CD4-positive, alpha-beta T cell treated with Interleukin-15 for 4 hours (primary cell): ENCODE results near the gene PTPRK.

Source experiments
- DNase-seq: peaks from one replicate; pipeline ENCODE4 v3.0.0-alpha.2; 2020; ENCODE audit warnings: low spot score

The PTPRK gene

GRCh38 chr6:128179876-128180438, 340.4 kb downstream of the PTPRK start:
- DNase-seq, result no peak

DNA sequence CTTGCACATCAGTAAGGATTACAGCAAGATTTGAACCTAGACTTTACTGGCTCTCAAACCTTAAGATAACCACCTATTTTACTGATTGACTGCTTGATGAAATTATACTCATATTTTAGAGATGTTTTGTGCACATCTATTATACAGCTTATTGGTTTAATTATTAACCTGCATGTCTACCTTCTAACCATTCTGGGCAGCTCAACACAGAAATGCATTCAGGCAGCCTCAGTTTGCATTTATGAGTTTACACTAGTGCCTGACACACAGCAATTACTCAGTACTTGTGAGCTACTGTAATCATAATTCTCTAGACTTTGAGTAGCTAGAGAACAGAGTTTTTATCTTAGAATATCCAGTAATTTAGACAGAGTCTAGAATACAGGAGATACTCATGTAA, 345.7 kb downstream of the PTPRK start:
- no peak for DNase-seq

GRCh38 chr6:128172752-128173682, 347.4 kb downstream of the PTPRK start:
- DNase-seq, result no peak

DNA sequence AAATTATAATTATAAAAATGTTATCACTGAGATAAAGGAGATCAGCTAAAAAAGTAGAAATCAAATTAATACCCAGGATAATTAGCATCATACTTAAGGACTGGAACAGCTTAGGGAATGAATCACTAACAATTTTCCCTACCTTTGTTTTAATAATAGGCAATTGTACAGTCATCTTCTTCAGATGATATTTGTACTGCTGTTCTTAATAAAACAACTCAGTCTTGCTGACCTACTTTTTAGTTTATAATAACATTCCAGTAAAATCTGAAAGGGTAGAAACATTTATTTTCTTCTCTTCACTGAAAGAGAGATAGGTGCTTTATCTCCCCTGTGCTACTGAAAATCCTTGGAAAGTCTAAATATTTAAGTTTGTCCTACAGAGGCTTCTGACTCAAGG, 348.3 kb downstream of the PTPRK start:
- DNase-seq, result no peak

DNA sequence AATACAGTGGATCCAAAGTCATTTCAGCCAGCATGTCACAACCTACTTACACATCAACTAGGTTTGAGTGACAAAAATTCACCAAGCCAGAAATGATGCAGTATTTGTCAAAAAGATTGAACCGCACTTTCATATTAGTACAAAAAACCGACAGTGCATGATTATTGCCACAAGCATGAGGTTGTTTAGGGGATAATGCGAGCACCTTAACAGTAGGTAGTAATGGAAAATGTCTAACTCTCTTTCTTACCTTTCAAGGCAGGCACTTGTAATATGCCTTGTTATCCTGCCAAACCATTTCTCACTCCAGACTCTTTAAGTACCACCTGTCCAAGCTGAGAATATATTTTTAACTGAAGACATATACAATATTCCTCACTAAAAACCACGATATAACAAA, 349.2 kb downstream of the PTPRK start:
- no peak for DNase-seq

DNA sequence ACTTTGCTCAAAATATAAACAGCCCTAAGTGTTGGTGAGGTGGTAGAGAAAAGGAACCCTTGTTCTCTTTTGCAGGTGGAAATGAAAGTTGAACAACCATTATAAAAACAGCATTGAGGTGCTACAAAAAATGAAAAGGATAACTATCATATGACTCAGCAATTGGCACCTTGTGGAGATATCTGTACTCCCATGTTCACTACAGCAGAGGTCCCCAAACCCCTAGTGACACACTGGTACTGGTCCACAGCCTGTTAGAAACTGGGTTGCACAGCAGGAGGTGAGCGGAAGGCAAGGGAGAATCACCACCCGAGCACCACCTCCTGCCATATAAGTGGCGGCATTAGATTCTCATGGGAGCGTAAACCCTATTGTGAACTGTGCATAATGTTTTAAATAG, 352.2 kb downstream of the PTPRK start:
- no peak for DNase-seq

DNA sequence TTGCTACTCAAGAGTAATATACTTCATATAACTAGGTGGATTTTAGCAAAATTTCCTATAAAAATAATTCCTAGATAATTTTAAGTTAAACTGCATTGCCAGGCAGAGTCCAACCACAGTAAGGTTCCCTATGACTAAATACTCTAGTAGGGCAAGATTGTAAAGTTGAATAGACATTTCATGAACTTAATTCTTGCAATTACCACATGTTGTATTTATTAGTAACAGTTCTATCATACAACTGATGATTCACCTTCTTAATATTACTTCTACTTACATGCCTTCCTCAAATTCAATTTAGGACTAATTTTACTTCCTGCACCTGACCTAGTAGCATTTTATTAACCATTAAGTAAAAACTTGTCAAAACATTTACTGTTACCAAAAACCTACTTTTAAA, 352.8 kb downstream of the PTPRK start:
- no peak for DNase-seq

DNA sequence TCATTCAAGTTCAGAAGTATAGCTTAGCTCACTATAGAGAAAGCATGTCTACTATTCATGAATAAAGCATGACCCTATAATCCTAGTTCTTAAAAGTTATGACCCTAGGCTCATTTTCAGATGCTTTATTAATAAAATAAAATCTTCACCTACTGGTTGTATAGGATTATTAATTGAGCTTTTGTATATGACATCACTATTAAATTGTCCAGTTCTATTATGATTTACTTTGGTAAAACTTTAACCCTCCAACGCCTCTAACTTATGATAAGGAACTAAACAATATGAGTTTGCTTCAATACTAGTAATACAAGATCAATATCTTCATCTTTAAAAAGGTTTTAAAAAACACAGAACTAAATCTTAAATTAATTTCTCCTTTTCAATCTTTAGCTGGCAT, 356.1 kb downstream of the PTPRK start:
- DNase-seq, result no peak

DNA sequence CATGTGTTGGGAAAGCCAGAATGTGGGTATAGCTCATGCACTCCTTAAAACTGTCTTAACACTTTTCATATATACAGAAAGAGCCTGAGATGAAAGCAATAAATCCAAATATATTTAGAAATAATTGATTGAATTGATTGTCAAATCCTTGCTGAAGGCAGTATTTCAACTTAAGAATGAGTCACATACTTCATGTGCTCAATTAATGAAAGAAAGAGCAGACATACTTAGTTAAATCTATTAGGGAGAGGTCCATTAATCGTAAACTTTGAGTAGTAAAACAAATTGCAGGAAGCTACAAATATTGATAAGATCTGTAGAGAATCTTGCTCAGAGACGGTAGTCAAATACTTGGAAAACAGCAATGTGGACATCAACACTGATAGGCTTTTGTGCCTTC, 358.0 kb downstream of the PTPRK start:
- DNase-seq, result no peak

DNA sequence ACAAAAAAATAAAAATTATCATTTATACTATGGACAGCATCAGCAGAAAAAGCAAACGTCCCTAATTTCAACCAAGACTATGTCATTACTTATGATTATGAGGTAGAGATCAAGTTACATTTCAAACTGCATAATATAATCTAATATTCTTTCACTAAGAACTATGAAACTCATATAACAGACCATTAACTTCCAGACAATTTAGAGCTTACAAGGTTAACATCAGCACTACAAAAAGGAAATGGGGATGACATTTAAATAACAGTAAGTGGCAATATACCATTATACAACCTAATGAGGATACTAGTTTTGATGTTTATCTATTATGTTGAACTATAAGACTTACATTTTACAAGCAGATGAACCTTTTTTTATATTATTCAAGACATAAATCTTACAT, 358.6 kb downstream of the PTPRK start:
- DNase-seq, result no peak

DNA sequence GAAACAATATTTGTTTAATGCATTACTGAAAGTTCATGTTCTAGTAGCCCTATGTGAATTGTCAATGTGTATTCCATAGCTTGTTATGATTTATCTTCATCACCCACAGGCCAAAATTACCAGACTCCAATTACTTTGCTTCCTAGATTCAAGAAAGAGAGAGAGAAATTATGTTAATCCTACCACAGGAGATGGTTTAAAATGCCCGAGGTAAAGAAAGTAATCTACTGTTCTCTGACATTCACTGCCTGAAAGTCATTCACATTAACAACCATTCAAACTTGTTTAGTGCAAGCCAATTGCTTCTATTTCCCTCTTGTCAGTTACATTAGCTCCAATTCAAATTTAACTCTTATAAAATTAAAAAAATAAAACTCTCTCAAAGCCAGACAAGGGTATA, 359.1 kb downstream of the PTPRK start:
- DNase-seq, result no peak

DNA sequence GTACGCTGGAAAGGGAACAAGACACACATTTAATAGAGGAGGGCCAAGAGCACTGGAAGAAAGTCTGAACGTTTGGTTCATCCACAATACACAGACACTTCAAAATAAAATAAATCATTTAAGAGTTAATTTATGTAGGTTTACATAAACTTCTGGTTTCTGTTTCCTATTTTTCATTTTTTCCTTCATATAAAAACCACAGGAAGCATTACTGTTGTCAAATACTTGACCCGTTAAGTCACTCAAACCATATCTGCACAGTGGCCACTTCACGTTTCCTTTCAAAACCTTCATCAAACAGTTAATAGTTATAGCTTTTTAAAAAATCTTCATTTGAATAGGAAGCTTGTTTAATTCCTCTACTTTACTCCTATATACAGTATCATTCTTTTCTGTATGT, 361.9 kb downstream of the PTPRK start:
- DNase-seq, result no peak

DNA sequence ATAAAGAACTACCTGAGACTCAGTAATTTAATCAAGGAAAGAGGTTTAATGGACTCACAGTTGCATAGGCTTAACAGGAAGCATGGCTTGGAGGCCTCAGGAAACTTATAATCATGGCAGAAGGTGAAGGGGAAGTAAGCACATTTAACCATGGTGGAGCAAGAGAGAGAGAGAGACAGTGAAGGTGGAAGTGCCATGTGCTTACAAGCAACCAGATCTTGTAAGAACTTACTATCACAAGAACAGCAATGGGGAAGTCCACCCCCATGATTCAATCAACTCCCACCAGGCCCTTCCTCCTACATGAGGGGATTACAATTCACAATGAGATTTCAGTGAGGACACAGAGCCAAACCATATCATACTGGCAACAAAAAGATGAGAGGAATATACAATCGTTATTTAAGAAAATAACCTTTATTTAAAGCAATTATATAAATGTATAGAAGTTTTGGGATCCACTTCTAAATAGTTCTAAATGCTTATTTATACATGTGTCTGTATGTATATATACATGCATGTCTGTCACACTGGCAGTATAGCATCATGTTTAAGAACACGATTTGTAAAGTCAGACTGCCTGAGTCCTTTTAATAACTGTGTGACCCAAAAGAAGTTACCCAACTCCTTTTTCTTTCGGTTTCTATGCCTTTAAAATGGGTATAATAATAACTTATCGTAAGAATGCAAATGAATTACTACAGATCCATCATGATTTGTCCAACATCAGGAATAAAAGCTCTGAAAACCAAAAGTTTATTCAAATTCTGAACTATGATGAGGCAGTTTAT, 363.9 kb downstream of the PTPRK start:
- no peak for DNase-seq

DNA sequence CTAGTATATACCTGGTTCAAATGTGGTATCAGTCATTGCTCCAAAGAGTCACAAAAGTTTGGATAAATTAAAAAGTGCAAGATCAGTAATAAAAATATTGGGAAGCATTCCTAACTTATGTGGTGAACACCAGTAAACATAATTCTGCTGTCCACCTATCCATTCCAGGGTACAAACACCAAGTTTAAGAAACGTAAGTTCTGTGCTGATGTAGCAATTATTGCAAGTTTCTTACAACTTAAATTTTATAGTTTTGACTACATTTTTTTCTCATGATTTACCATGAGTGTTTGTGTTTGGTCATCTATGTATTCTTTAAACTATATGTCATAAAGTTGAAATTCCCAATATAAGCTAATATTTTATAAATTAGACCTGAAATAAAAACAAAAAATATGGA, 364.6 kb downstream of the PTPRK start:
- no peak for DNase-seq

GRCh38 chr6:128152551-128152950, 367.8 kb downstream of the PTPRK start:
- no peak for DNase-seq

DNA sequence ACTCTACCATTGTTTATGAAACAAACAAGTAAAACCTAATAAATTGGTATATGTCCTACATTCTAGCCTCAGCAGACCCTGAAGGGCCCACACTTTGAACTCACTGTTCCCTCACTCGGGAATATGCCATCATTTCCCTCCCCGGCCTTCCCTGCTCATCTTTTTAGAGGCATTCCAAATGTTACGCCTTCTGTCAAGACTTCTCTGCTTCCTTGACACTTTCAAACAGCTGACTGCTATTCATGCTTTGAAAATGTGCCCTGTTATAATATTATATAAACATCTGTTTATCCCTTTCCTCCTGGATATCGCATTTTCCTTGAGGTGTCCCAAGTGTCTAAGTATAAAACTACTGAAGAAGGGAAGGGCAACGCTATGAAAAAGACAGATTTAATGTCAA, 370.0 kb downstream of the PTPRK start:
- DNase-seq, result no peak

DNA sequence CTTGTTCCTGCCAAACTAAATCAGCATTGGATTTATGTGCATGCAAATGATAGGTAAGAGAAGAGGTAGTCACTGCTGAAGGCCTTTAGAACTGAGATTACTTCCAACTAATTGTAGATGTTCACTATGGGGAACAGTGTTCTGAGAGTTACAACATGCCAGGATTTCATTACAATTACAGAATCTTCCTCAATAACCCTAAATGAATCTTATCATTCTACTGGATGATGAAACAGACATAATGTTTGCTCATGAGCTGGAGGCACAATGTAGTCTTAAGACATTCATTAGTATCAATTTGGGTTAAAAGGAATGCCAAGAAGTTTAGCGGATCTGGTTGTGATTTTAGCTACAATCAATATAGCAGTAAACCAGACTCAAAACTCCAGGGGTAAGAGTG, 370.6 kb downstream of the PTPRK start:
- no peak for DNase-seq

DNA sequence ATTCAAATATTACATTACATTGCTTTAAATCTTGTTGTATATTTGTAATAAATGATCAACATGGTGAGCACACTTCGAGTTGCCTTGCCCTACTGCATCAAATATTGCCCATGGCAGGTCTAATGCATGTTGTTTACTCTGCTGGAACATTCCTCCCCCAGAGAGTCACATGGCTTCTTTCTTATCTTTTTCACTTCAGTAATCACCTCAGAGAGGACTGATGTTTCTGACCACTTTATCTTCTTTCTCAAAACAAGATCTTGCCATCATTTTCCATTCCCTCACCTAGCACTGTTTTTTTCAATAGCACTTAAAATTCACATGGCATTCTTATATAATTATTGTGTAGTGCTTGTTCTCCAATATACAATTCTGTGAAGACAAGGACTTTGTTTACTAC, 376.1 kb downstream of the PTPRK start:
- DNase-seq, result no peak

DNA sequence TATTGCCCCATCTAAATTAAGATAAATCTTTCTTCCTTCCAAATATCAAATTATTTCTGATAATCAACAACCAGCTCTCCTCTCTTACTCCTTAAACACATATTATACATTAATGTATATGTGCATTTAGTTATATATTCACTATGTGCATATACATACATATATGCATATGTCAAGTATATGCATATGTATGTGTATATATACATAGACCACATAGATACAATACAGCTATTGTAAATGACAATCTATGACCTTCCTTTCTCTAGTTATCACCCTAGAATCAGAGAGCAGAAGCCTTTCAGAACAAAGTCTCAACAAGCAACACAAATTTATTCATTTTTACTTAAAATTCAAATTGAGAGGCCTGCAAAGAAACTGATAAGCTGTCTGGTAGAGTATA, 378.5 kb downstream of the PTPRK start:
- no peak for DNase-seq

GRCh38 chr6:128139519-128139918, 380.9 kb downstream of the PTPRK start:
- no peak for DNase-seq

- DNase-seq, result no peak
Measured at GRCh38 chr6:128138694-128139093, 381.7 kb downstream of the PTPRK start.

DNA sequence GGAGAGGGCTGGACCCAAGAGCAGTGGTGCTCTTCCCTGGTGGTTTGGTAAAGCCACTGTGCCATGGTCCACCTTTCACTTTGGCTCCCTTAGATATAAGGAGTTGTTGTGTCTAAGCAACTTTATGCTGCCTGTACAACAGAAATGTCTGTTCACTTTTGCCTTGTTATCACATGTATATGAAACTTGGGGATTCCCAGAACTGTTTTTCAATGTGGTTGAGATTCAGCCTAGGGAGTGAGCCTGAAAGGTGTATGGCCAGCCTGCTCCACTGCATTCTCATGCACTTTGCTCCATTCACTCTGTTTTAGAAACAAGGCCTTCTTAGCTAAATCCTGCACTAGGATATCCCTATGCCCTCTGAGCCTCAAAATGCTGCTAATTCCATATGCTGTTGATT, 385.1 kb downstream of the PTPRK start:
- DNase-seq, result no peak

DNA sequence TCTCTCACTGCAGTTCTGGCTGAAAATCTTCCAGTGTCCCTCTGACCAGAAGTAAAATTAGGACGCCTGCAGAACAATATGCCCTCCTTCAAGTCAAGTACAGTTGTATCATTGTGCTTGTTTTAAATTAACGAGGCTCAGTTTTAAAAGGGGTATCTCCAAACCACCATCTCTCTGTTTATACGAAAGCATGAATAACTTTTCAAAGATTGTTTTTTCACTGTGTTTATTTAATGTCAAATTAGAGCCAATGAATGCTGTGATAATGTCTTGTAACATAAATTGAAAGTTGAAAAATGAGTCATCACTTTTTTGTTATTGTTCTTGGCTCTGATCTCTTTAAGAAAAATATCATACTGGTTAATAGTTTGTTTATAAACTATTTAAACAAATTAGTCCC, 388.8 kb downstream of the PTPRK start:
- no peak for DNase-seq
